ENCODE data around the gene KCNIP2.

DNA sequence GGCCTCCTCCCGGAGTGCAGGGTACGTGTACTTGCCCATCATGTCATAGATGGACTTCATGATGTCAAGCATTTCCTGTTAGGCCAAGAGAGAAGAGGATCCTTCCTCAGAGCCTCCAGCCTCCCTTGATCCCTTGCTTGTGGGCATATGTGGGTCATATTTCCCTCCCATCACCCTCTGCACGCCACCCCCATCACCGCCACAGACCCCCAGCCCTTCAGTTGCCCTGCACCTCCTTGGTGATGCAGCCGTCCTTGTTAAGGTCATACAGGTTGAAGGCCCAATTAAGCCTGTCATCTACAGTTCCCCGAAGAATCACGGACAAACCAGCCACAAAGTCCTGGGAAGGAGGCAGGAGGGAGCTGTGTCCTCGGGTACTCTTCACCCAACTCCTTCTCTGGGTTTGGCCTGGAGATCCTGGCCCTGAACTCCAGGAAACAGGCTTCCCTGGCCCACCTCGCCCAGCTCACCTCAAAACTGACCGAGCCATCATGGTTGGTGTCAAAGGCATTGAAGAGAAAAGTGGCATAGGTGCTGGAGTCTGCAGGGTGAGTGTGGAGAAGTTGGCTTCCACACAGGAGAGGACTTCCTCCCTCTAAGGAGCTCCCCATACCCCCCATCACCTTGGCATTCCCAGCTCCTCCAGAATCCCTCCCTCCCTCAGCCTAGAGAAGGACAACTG, 15.5 kb downstream of the KCNIP2 start:
- TF ChIP-seq POLR2A (IDR thresholded peaks at IDR 0.05; ENCODE audit: low read depth, low read length) = no peak
- TF ChIP-seq, protein P1, sequence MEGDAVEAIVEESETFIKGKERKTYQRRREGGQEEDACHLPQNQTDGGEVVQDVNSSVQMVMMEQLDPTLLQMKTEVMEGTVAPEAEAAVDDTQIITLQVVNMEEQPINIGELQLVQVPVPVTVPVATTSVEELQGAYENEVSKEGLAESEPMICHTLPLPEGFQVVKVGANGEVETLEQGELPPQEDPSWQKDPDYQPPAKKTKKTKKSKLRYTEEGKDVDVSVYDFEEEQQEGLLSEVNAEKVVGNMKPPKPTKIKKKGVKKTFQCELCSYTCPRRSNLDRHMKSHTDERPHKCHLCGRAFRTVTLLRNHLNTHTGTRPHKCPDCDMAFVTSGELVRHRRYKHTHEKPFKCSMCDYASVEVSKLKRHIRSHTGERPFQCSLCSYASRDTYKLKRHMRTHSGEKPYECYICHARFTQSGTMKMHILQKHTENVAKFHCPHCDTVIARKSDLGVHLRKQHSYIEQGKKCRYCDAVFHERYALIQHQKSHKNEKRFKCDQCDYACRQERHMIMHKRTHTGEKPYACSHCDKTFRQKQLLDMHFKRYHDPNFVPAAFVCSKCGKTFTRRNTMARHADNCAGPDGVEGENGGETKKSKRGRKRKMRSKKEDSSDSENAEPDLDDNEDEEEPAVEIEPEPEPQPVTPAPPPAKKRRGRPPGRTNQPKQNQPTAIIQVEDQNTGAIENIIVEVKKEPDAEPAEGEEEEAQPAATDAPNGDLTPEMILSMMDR (conservative IDR thresholded peaks at IDR 0.05; ENCODE audit: low read depth, low read length) = no peak

Measured in IMR-90 (cell line).